Neural progenitor cell (in vitro differentiated cells): ENCODE data around the gene POLG2. TPM values are rescaled to one million over a fixed set of nuclear protein-coding genes. Genes with fewer than 3 reads are reported as not detected.
A peak's percentile ranks its signal among the peaks of the same experiment; 100 is the strongest.

Experiments used
- DNase-seq: peaks from one replicate; pipeline ENCODE4 v3.0.0-alpha.2; 2016; ENCODE audit warnings: low spot score
- H2AFZ ChIP-seq: fragments of 200-600 bp; sonication (generic); replicated peaks from 2 replicates; pipeline ENCODE4 v1.6.1; 2016; ENCODE audit warnings: antibody characterized with exemption
- H3F3A ChIP-seq: fragments of 200-600 bp; sonication (generic); 2 replicates; pipeline ENCODE4 v1.6.1; 2016; ENCODE audit warnings: antibody characterized with exemption, low read depth
- H3K27ac ChIP-seq: fragments of 200-600 bp; sonication (generic); 2 replicates; pipeline ENCODE4 v1.5.1; 2016; ENCODE audit warnings: mild to moderate bottlenecking
- H3K27me3 ChIP-seq: fragments of 200-600 bp; sonication (generic); 2 replicates; pipeline ENCODE4 v1.6.1; 2016; ENCODE audit warnings: mild to moderate bottlenecking, moderate library complexity
- H3K36me3 ChIP-seq: fragments of 200-600 bp; sonication (generic); 2 replicates; pipeline ENCODE4 v1.5.1; 2016
- H3K4me1 ChIP-seq: fragments of 200-600 bp; sonication (generic); 2 replicates; pipeline ENCODE4 v1.6.1; 2016; ENCODE audit warnings: mixed run types
- H3K4me2 ChIP-seq: fragments of 200-600 bp; sonication (generic); 2 replicates; pipeline ENCODE4 v1.6.1; 2016
- H3K4me3 ChIP-seq: fragments of 200-600 bp; sonication (generic); 2 replicates; pipeline ENCODE4 v1.5.1; 2016
- H3K79me2 ChIP-seq: fragments of 200-600 bp; sonication (generic); 2 replicates; pipeline ENCODE4 v1.6.1; 2016; ENCODE audit warnings: low read depth
- H3K9ac ChIP-seq: fragments of 200-600 bp; sonication (generic); 2 replicates; pipeline ENCODE4 v1.6.1; 2016
- H3K9me3 ChIP-seq: fragments of 200-600 bp; sonication (generic); 2 replicates; pipeline ENCODE4 v1.5.1; 2016; ENCODE audit warnings: low read depth
- H4K20me1 ChIP-seq: fragments of 200-600 bp; sonication (generic); 2 replicates; pipeline ENCODE4 v1.6.1; 2016; ENCODE audit warnings: low read depth
- H3K27ac Mint-ChIP-seq: 3 replicates; pipeline ENCODE4 v1.8.0; 2021; ENCODE audit warnings: mixed read lengths
- H3K27me3 Mint-ChIP-seq: 2 replicates; pipeline ENCODE4 v1.8.0; 2022; ENCODE audit warnings: low read depth, mild to moderate bottlenecking, inconsistent platforms, moderate library complexity, mixed read lengths; ENCODE audit not compliant: insufficient read depth
- H3K36me3 Mint-ChIP-seq: 3 replicates; pipeline ENCODE4 v1.8.0; 2021; ENCODE audit warnings: mixed read lengths
- H3K4me1 Mint-ChIP-seq: 3 replicates; pipeline ENCODE4 v1.8.0; 2021; ENCODE audit warnings: mixed read lengths
- H3K4me3 Mint-ChIP-seq: 3 replicates; pipeline ENCODE4 v1.8.0; 2021; ENCODE audit warnings: mild to moderate bottlenecking, moderate library complexity, mixed read lengths
- H3K9me3 Mint-ChIP-seq: 3 replicates; pipeline ENCODE4 v1.8.0; 2020; ENCODE audit warnings: mixed read lengths
- CTCF ChIP-seq: fragments of 200-600 bp; sonication (generic); IDR thresholded peaks from 2 replicates; pipeline ENCODE4 v1.5.1; 2017; ENCODE audit warnings: antibody characterized with exemption, mild to moderate bottlenecking
- EZH2 ChIP-seq: fragments of 200-600 bp; sonication (generic); IDR thresholded peaks from 2 replicates; pipeline ENCODE4 v1.6.1; 2017; ENCODE audit warnings: antibody characterized with exemption, mild to moderate bottlenecking, moderate library complexity
- EZH2phosphoT487 ChIP-seq: fragments of 200-600 bp; sonication (generic); IDR thresholded peaks from 2 replicates; pipeline ENCODE4 v1.6.1; 2017; ENCODE audit warnings: antibody characterized with exemption
- total RNA-seq: library from RNA; depleted of rRNA; stranded (reverse); fragments of >200 nt; gene quantifications from 2 replicates; pipeline ENCODE4 v1.2.3, GENCODE V29; 2015; ENCODE audit warnings: low replicate concordance

POLG2 gene
- total RNA-seq, 1 donor from 2014 or later: 33.9 TPM

GRCh38 chr17:64500862-64501765 lies 4.3 kb upstream of the POLG2 start:
- Histone ChIP-seq H3K9ac (no peak overlapping the region), H3F3A (peaks cover 94% of the 10 kb centered on the region), H3K4me3 (no peak overlapping the region), H2AFZ (no peak overlapping the region), H3K27me3 (no peaks in the 10 kb centered on the region), H3K36me3 (peaks cover 55% of the 10 kb centered on the region), H4K20me1 (peaks cover 78% of the 10 kb centered on the region), H3K27ac (peak overlapping the region; percentile 9), H3K4me2 (no peak overlapping the region), H3K79me2 (peaks cover 75% of the 10 kb centered on the region), H3K9me3 (no peaks in the 10 kb centered on the region), H3K4me1 (peaks cover 18% of the 10 kb centered on the region)
- peaks cover 38% of the 10 kb centered on the region for H3K4me1 Mint-ChIP-seq
- no peak overlapping the region for H3K4me3 Mint-ChIP-seq
- no peak for TF ChIP-seq CTCF
- TF ChIP-seq EZH2: no peak
- TF ChIP-seq EZH2phosphoT487: no peak
- H3K9me3 Mint-ChIP-seq: no peaks in the 10 kb centered on the region
- no peak for DNase-seq
- no peak overlapping the region for H3K27ac Mint-ChIP-seq
- peaks cover 50% of the 10 kb centered on the region for H3K36me3 Mint-ChIP-seq
- H3K27me3 Mint-ChIP-seq: peaks cover 11% of the 10 kb centered on the region

GRCh38 chr17:64500487-64500859 lies 3.6 kb upstream of the POLG2 start:
- Mint-ChIP-seq H3K4me3 (peak overlapping the region; percentile 39), H3K4me1 (peaks cover 43% of the 10 kb centered on the region), H3K36me3 (peaks cover 48% of the 10 kb centered on the region), H3K27me3 (peaks cover 7% of the 10 kb centered on the region), H3K9me3 (no peaks in the 10 kb centered on the region), H3K27ac (no peak overlapping the region)
- no peak for DNase-seq
- no peaks in the 10 kb centered on the region for H3K27me3 ChIP-seq
- no peaks in the 10 kb centered on the region for H3K9me3 ChIP-seq
- TF ChIP-seq EZH2: no peak
- TF ChIP-seq EZH2phosphoT487: no peak
- TF ChIP-seq CTCF: no peak
- no peak overlapping the region for H3K9ac ChIP-seq
- H3K4me1 ChIP-seq: peaks cover 20% of the 10 kb centered on the region
- peaks cover 55% of the 10 kb centered on the region for H3K36me3 ChIP-seq
- H3F3A ChIP-seq: peaks cover 89% of the 10 kb centered on the region
- no peak overlapping the region for H3K4me2 ChIP-seq
- H3K4me3 ChIP-seq: no peak overlapping the region
- H2AFZ ChIP-seq: no peak overlapping the region
- H4K20me1 ChIP-seq: peaks cover 85% of the 10 kb centered on the region
- H3K79me2 ChIP-seq: peaks cover 75% of the 10 kb centered on the region
- H3K27ac ChIP-seq: no peak overlapping the region

GRCh38 chr17:64499805-64500486 lies 3.1 kb upstream of the POLG2 start:
- Histone ChIP-seq H3K79me2 (peaks cover 75% of the 10 kb centered on the region), H3K4me3 (no peak overlapping the region), H3K4me2 (no peak overlapping the region), H3K9me3 (no peaks in the 10 kb centered on the region), H3K27me3 (no peaks in the 10 kb centered on the region), H3K27ac (peak overlapping the region; percentile 91), H3K36me3 (peaks cover 55% of the 10 kb centered on the region), H3K9ac (no peak overlapping the region), H3F3A (peaks cover 86% of the 10 kb centered on the region), H3K4me1 (peaks cover 23% of the 10 kb centered on the region), H4K20me1 (peaks cover 87% of the 10 kb centered on the region), H2AFZ (no peak overlapping the region)
- peaks cover 45% of the 10 kb centered on the region for H3K36me3 Mint-ChIP-seq
- peak overlapping the region; percentile 39 for H3K4me3 Mint-ChIP-seq
- no peaks in the 10 kb centered on the region for H3K9me3 Mint-ChIP-seq
- H3K4me1 Mint-ChIP-seq: peaks cover 41% of the 10 kb centered on the region
- no peak for TF ChIP-seq EZH2phosphoT487
- no peak for TF ChIP-seq EZH2
- TF ChIP-seq CTCF: no peak
- peak overlapping the region; percentile 24 for H3K27ac Mint-ChIP-seq
- DNase-seq: no peak
- H3K27me3 Mint-ChIP-seq: peaks cover 7% of the 10 kb centered on the region
